ENCODE results near the gene PACS2. TPM values are rescaled to one million over a fixed set of nuclear protein-coding genes. Genes with fewer than 3 reads are reported as not detected.
"Not testable (repeated sequence)": the region's sequence is repeated elsewhere in the genome, so short reads cannot be mapped to it uniquely, and the experiment has no call there.

Gene PACS2
- total and polyA plus RNA-seq, 2 donors (not counting 1 experiment from before 2014, with no cell fraction given), result 65.6 to 70.7 TPM

- H2AFZ ChIP-seq (ENCODE audit: insufficient read depth, low read depth, low read length, poor library complexity, severe bottlenecking), result no peak overlapping the region
- H3K4me1 Mint-ChIP-seq, result peaks cover 12% of the 10 kb centered on the region
- H3K9me3 ChIP-seq (ENCODE audit: control extremely low read depth in 1 of 3, control insufficient read depth in 2 of 3, insufficient read depth in 1 of 3, low read length in 2 of 3), result no peaks in the 10 kb centered on the region
- no peaks in the 10 kb centered on the region for H3K9me3 Mint-ChIP-seq (ENCODE audit: insufficient read depth)
- 97% methylated on average over 13 of the region's 16 CpGs for WGBS (ENCODE audit: insufficient coverage)
- no peaks in the 10 kb centered on the region for H3K27me3 Mint-ChIP-seq
- ChIA-PET CTCF (no interaction called here), POLR2A (interaction anchor here (0.6 kb wide), 1 partner anchor 555 kb away, joined by 4 read pairs; no protein-coding TSS in a partner anchor)
- H3K4me1 ChIP-seq (ENCODE audit: control insufficient read depth in 2 of 2, insufficient read depth in 2 of 2, low read length in 2 of 2), result no peaks in the 10 kb centered on the region
- DNase-seq, result no peak
- no peak overlapping the region for H3K27ac ChIP-seq (ENCODE audit: low read length in 2 of 2)
- no peak for ATAC-seq (ENCODE audit: low read depth)
- H3K4me2 ChIP-seq (replicated peaks; ENCODE audit: low read depth, low read length, poor library complexity, severe bottlenecking), result no peak overlapping the region
- no peak for TF ChIP-seq CTCF (IDR thresholded peaks at IDR 0.05)
- TF ChIP-seq EZH2 (IDR thresholded peaks at IDR 0.05; ENCODE audit: borderline replicate concordance, insufficient read depth, low read depth, low read length, poor library complexity, severe bottlenecking), result no peak
- H3K9ac ChIP-seq (ENCODE audit: low read length), result no peak overlapping the region
- no peak overlapping the region for H3K4me3 ChIP-seq (ENCODE audit: control extremely low read depth in 1 of 5, extremely low read depth in 1 of 5, insufficient read depth in 1 of 5, low read depth in 2 of 5, low read length in 4 of 5)
- H3K27ac Mint-ChIP-seq, result no peak overlapping the region
- no peaks in the 10 kb centered on the region for H4K20me1 ChIP-seq (ENCODE audit: control insufficient read depth, insufficient read depth, low read length, poor library complexity, severe bottlenecking)
- no peaks in the 10 kb centered on the region for H3K27me3 ChIP-seq (replicated peaks in 1 of 4; ENCODE audit: control extremely low read depth in 1 of 4, control insufficient read depth in 3 of 4, insufficient read depth in 4 of 4, low read length in 3 of 4)
- no peaks in the 10 kb centered on the region for H3K36me3 ChIP-seq (replicated peaks in 1 of 2; ENCODE audit: control extremely low read depth in 1 of 2, control insufficient read depth in 1 of 2, extremely low read depth in 1 of 2, insufficient read depth in 2 of 2, low read length in 1 of 2)
- H3K4me3 Mint-ChIP-seq, result no peak overlapping the region
- intact Hi-C loops (cut with micrococcal nuclease), result no loop called here
- H3K79me2 ChIP-seq (ENCODE audit: control insufficient read depth, insufficient read depth, low read length), result no peaks in the 10 kb centered on the region
These were observed 44.4 kb downstream of the PACS2 start for GRCh38 chr14:105358943-105359342.

- H3K9ac ChIP-seq (ENCODE audit: low read length); H3K79me2 ChIP-seq (ENCODE audit: control insufficient read depth, insufficient read depth, low read length); H3K4me3 ChIP-seq (ENCODE audit: control extremely low read depth in 1 of 5, extremely low read depth in 1 of 5, insufficient read depth in 1 of 5, low read depth in 2 of 5, low read length in 4 of 5); H2AFZ ChIP-seq (ENCODE audit: insufficient read depth, low read depth, low read length, poor library complexity, severe bottlenecking); H3K4me2 ChIP-seq (replicated peaks; ENCODE audit: low read depth, low read length, poor library complexity, severe bottlenecking); H3K27me3 ChIP-seq (replicated peaks in 1 of 4; ENCODE audit: control extremely low read depth in 1 of 4, control insufficient read depth in 3 of 4, insufficient read depth in 4 of 4, low read length in 3 of 4); H3K4me1 ChIP-seq (ENCODE audit: control insufficient read depth in 2 of 2, insufficient read depth in 2 of 2, low read length in 2 of 2); H4K20me1 ChIP-seq (ENCODE audit: control insufficient read depth, insufficient read depth, low read length, poor library complexity, severe bottlenecking); H3K36me3 ChIP-seq (replicated peaks in 1 of 2; ENCODE audit: control extremely low read depth in 1 of 2, control insufficient read depth in 1 of 2, extremely low read depth in 1 of 2, insufficient read depth in 2 of 2, low read length in 1 of 2); H3K27ac ChIP-seq (ENCODE audit: low read length in 2 of 2); H3K27me3 Mint-ChIP-seq; H3K9me3 Mint-ChIP-seq (ENCODE audit: insufficient read depth); ATAC-seq (ENCODE audit: low read depth); H3K4me3 Mint-ChIP-seq; POLR2A ChIA-PET; intact Hi-C loops (cut with micrococcal nuclease); DNase-seq; H3K9me3 ChIP-seq (ENCODE audit: control extremely low read depth in 1 of 3, control insufficient read depth in 2 of 3, insufficient read depth in 1 of 3, low read length in 2 of 3): not testable (repeated sequence)
- CTCF ChIA-PET, result interaction anchor here (0.8 to 1.2 kb wide), 2 partner anchors 9 to 167 kb away, joined by 3 read pairs; no protein-coding TSS in a partner anchor
- Mint-ChIP-seq H3K27ac (peak overlapping the region; percentile 10), H3K4me1 (peaks cover 14% of the 10 kb centered on the region)
- 100% methylated on average over 1 of the region's 10 CpGs for WGBS (ENCODE audit: insufficient coverage)
These were observed 46.9 kb downstream of the PACS2 start for GRCh38 chr14:105361412-105361811.
